Measurements from ENCODE around the gene FKBP15. TPM values are rescaled to one million over a fixed set of nuclear protein-coding genes. Genes with fewer than 3 reads are reported as not detected.

Gene FKBP15
- polyA plus RNA-seq, 1 experiment: 28.5 TPM

DNA sequence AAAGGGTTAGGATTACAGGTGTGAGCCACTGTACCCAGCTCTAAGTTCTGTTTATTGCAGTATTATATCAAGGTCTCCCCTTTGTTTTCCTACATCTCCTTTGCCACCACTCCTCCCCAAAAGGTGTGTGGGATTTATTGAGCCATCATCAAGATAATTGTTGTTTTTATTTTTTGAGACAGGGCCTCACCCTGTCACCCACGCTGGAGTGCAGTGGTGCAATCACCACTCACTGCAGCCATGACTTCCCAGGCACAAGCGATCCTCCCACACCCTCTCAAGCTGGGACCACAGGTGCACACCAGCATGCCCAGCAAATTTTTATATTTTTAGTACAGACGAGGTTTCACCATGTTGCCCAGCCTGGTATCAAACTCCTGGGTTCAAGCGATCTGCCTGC lies 24.8 kb upstream of the FKBP15 start:
- Histone ChIP-seq H3K27ac (ENCODE audit: low read depth, low read length) (no peak overlapping the region), H3K4me3 (ENCODE audit: low read depth, low read length) (no peak overlapping the region), H3K27me3 (ENCODE audit: control insufficient read depth, insufficient read depth, low read length) (no peaks in the 10 kb centered on the region), H3K9me3 (ENCODE audit: control insufficient read depth, insufficient read depth, low read length) (no peaks in the 10 kb centered on the region)
- TF ChIP-seq, protein P1, sequence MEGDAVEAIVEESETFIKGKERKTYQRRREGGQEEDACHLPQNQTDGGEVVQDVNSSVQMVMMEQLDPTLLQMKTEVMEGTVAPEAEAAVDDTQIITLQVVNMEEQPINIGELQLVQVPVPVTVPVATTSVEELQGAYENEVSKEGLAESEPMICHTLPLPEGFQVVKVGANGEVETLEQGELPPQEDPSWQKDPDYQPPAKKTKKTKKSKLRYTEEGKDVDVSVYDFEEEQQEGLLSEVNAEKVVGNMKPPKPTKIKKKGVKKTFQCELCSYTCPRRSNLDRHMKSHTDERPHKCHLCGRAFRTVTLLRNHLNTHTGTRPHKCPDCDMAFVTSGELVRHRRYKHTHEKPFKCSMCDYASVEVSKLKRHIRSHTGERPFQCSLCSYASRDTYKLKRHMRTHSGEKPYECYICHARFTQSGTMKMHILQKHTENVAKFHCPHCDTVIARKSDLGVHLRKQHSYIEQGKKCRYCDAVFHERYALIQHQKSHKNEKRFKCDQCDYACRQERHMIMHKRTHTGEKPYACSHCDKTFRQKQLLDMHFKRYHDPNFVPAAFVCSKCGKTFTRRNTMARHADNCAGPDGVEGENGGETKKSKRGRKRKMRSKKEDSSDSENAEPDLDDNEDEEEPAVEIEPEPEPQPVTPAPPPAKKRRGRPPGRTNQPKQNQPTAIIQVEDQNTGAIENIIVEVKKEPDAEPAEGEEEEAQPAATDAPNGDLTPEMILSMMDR (IDR thresholded peaks at IDR 0.05; ENCODE audit: low read depth, low read length): no peak
- POLR2A ChIA-PET: interaction anchor here (0.7 kb wide), 1 partner anchor 24 kb away, joined by 4 read pairs; no protein-coding TSS in a partner anchor
- CTCF ChIA-PET: no interaction called here
- DNase-seq (ENCODE audit: low read depth, low spot score): no peak

DNA sequence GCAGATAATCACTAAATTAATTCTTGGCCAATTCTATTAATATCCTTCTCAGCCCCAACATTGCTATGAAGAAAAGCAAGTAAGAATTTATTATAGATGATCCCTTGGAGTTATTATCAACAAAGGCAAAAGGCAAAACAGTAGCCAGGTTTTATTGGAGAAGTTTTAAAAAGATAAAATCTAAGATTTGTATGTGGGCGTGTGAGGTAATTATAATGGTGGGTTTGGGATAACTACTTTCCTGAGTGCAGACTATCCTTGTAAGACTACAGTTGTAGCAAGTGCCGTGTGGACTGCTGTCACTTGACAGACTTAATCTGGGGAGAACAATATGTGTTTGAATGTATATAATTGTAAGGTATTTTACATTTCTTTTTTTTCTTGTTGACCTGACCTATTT lies 23.5 kb upstream of the FKBP15 start:
- Histone ChIP-seq H3K4me3 (ENCODE audit: low read depth, low read length) (no peak overlapping the region), H3K9me3 (ENCODE audit: control insufficient read depth, insufficient read depth, low read length) (no peaks in the 10 kb centered on the region), H3K27me3 (ENCODE audit: control insufficient read depth, insufficient read depth, low read length) (no peaks in the 10 kb centered on the region), H3K27ac (ENCODE audit: low read depth, low read length) (no peak overlapping the region)
- DNase-seq (ENCODE audit: low read depth, low spot score): no peak
- CTCF ChIA-PET: no interaction called here
- POLR2A ChIA-PET: no interaction called here
- TF ChIP-seq, protein P1 (IDR thresholded peaks at IDR 0.05; ENCODE audit: low read depth, low read length): no peak

DNA sequence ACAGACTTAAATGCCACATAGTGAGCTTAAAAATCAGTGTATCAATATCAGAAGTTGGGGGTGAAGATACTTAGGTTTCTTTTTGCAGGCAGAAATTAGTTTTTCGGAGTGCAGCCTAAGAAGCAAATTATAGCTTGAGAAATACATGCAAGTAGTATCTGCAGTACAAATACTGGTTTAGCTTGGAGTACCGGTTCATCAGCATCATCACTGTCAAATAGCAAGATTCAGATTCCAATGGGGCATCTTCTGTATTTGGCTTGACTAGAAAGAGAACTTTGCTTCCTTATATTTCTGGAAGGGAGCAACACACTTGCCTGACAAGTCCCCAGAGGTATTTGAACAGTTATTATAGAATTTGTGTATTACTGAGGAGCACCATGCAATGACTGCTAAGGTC lies 20.1 kb upstream of the FKBP15 start:
- POLR2A ChIA-PET: no interaction called here
- Histone ChIP-seq H3K27ac (ENCODE audit: low read depth, low read length) (no peak overlapping the region), H3K4me3 (ENCODE audit: low read depth, low read length) (no peak overlapping the region), H3K27me3 (ENCODE audit: control insufficient read depth, insufficient read depth, low read length) (no peaks in the 10 kb centered on the region), H3K9me3 (ENCODE audit: control insufficient read depth, insufficient read depth, low read length) (no peaks in the 10 kb centered on the region)
- no peak for DNase-seq (ENCODE audit: low read depth, low spot score)
- CTCF ChIA-PET: no interaction called here
- TF ChIP-seq, protein P1 (IDR thresholded peaks at IDR 0.05; ENCODE audit: low read depth, low read length): no peak

DNA sequence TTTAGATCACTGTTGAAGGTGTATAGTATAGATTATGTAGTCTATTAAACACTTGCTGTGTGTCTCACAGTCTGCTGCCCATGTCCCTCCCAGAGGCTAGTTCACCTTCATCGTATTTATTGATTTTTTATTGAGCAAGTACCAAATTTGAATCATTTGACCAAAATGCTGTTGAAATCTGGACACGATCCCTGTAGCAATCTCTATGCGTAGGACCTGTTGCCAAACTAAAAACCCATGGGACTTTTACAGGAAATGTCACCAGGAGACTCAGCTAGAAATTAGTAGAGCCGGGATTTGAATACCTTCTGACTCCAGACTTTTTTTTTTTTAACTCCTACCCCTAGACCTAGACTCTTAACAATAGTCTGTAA lies 17.8 kb upstream of the FKBP15 start:
- no peak for DNase-seq (ENCODE audit: low read depth, low spot score)
- H3K27ac ChIP-seq (ENCODE audit: low read depth, low read length): no peak overlapping the region
- TF ChIP-seq, protein P1 (IDR thresholded peaks at IDR 0.05; ENCODE audit: low read depth, low read length): no peak
- H3K4me3 ChIP-seq (ENCODE audit: low read depth, low read length): no peak overlapping the region
- ChIA-PET POLR2A (no interaction called here), CTCF (interaction anchor here (1.2 kb wide), 1 partner anchor 14 kb away, joined by 4 read pairs; no protein-coding TSS in a partner anchor)
- no peaks in the 10 kb centered on the region for H3K27me3 ChIP-seq (ENCODE audit: control insufficient read depth, insufficient read depth, low read length)
- H3K9me3 ChIP-seq (ENCODE audit: control insufficient read depth, insufficient read depth, low read length): no peaks in the 10 kb centered on the region

DNA sequence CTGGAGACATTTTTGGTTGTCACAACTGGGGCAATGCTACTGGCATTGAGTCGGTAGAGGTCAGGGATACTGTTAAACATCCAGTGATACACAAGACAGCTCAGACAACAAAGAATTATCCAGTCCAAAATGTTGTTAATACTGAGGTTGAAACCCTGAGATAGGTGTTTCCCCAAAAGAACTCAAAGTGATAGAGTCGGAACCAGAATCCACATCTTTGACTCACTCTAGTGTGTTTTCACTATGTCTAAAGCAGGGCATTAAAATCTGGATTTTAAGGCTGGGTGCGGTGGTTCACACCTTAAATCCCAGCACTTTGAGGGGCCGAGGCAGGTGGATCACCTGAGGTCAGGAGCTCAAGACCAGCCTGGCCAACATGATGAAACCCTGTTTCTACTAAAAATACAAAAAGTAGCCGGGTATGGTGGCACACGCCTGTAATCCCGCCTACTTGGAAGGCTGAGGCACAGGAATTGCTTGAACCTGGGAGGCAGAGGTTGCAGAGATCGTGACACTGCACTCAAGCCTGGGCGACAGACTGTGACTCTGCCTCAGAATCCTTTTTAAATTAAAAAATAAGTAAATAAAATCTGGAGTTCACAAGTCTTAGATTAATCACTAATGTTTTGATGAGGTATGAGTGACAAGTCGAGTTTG lies 17.3 kb upstream of the FKBP15 start:
- no peaks in the 10 kb centered on the region for H3K27me3 ChIP-seq (ENCODE audit: control insufficient read depth, insufficient read depth, low read length)
- ChIA-PET POLR2A (no interaction called here), CTCF (interaction anchor here (1.2 kb wide), 1 partner anchor 14 kb away, joined by 4 read pairs; no protein-coding TSS in a partner anchor)
- TF ChIP-seq, protein P1 (IDR thresholded peaks at IDR 0.05; ENCODE audit: low read depth, low read length): no peak
- DNase-seq (ENCODE audit: low read depth, low spot score): no peak
- H3K9me3 ChIP-seq (ENCODE audit: control insufficient read depth, insufficient read depth, low read length): no peaks in the 10 kb centered on the region
- H3K4me3 ChIP-seq (ENCODE audit: low read depth, low read length): no peak overlapping the region
- no peak overlapping the region for H3K27ac ChIP-seq (ENCODE audit: low read depth, low read length)
